Stimulated activated effector memory CD8-positive, alpha-beta T cell treated with anti-CD3 and anti-CD28 coated beads, Interleukin-12 subunit alpha, Interleukin-12 subunit beta, amount 100 ng/mL, for 72 hours (primary cell): ENCODE data around the gene PLPPR3.
"Not testable (repeated sequence)": the region's sequence is repeated elsewhere in the genome, so short reads cannot be mapped to it uniquely, and the experiment has no call there.

Source experiments
- ATAC-seq: fragments of 150-1000 bp; cut with Tn5 transposase; 2 replicates; pipeline ENCODE4 v1.10.0; 2021
- DNase-seq, 2 donors: peaks; one replicate each; pipeline ENCODE4 v3.0.0; 2021 to 2022; ENCODE audit warnings: low spot score in 2 of 2
- H3K27ac Mint-ChIP-seq: one replicate; pipeline ENCODE4 v1.8.0; 2022; ENCODE audit warnings: mild to moderate bottlenecking, mixed read lengths
- H3K36me3 Mint-ChIP-seq: one replicate; pipeline ENCODE4 v1.8.0; 2022; ENCODE audit warnings: mild to moderate bottlenecking, mixed read lengths
- H3K4me1 Mint-ChIP-seq: one replicate; pipeline ENCODE4 v1.8.0; 2022; ENCODE audit warnings: mixed read lengths
- H3K4me3 Mint-ChIP-seq: one replicate; pipeline ENCODE4 v1.8.0; 2022; ENCODE audit warnings: mild to moderate bottlenecking, mixed read lengths
- H3K9me3 Mint-ChIP-seq: one replicate; pipeline ENCODE4 v1.8.0; 2022; ENCODE audit warnings: mixed read lengths

Gene PLPPR3

GRCh38 chr19:823565-824121, 1.9 kb upstream of the PLPPR3 start:
- Mint-ChIP-seq H3K4me3 (no peak overlapping the region), H3K9me3 (no peaks in the 10 kb centered on the region), H3K27ac (no peak overlapping the region), H3K4me1 (no peaks in the 10 kb centered on the region), H3K36me3 (no peaks in the 10 kb centered on the region)
- no peak for ATAC-seq
- no peak for DNase-seq

GRCh38 chr19:821231-821824, 427 bp downstream of the PLPPR3 start:
- Mint-ChIP-seq H3K4me1 (peaks cover 4% of the 10 kb centered on the region), H3K4me3 (no peak overlapping the region), H3K36me3 (peaks cover 9% of the 10 kb centered on the region), H3K27ac (no peak overlapping the region), H3K9me3 (no peaks in the 10 kb centered on the region)
- ATAC-seq (no peak), DNase-seq (no peak)

GRCh38 chr19:820212-820611, 1.5 kb downstream of the PLPPR3 start:
- H3K4me3 Mint-ChIP-seq, H3K4me1 Mint-ChIP-seq, H3K27ac Mint-ChIP-seq, H3K9me3 Mint-ChIP-seq, ATAC-seq, DNase-seq: not testable (repeated sequence)
- peaks cover 20% of the 10 kb centered on the region for H3K36me3 Mint-ChIP-seq

GRCh38 chr19:816500-816857, 5.3 kb downstream of the PLPPR3 start:
- Mint-ChIP-seq H3K9me3 (no peaks in the 10 kb centered on the region), H3K4me3 (no peak overlapping the region), H3K4me1 (peaks cover 16% of the 10 kb centered on the region), H3K36me3 (peaks cover 49% of the 10 kb centered on the region), H3K27ac (peak overlapping the region; percentile 56)
- no peak for ATAC-seq
- no peak for DNase-seq

- no peak overlapping the region for H3K4me3 Mint-ChIP-seq
- ATAC-seq (peak; percentile 4), DNase-seq (no peak)
- H3K36me3 Mint-ChIP-seq: peaks cover 55% of the 10 kb centered on the region
- peak overlapping the region; percentile 56 for H3K27ac Mint-ChIP-seq
- H3K9me3 Mint-ChIP-seq: no peaks in the 10 kb centered on the region
- H3K4me1 Mint-ChIP-seq: peaks cover 16% of the 10 kb centered on the region
These were observed 5.8 kb downstream of the PLPPR3 start for GRCh38 chr19:815775-816499.

GRCh38 chr19:815079-815774, 6.5 kb downstream of the PLPPR3 start:
- DNase-seq (no peak), ATAC-seq (peak; percentile 19)
- Mint-ChIP-seq H3K27ac (peak overlapping the region; percentile 88), H3K9me3 (no peaks in the 10 kb centered on the region), H3K4me3 (no peak overlapping the region), H3K4me1 (peaks cover 16% of the 10 kb centered on the region), H3K36me3 (peaks cover 62% of the 10 kb centered on the region)

GRCh38 chr19:814152-815078, 7.3 kb downstream of the PLPPR3 start:
- Mint-ChIP-seq H3K9me3 (no peaks in the 10 kb centered on the region), H3K4me3 (no peak overlapping the region), H3K4me1 (peaks cover 16% of the 10 kb centered on the region), H3K27ac (peak overlapping the region; percentile 88), H3K36me3 (peaks cover 70% of the 10 kb centered on the region)
- ATAC-seq (peak; percentile 22), DNase-seq (no peak)

- Mint-ChIP-seq H3K9me3 (no peaks in the 10 kb centered on the region), H3K4me3 (no peak overlapping the region), H3K4me1 (peaks cover 16% of the 10 kb centered on the region), H3K36me3 (peaks cover 79% of the 10 kb centered on the region), H3K27ac (peak overlapping the region; percentile 88)
- no peak for ATAC-seq
- no peak for DNase-seq
These were observed 8.3 kb downstream of the PLPPR3 start for GRCh38 chr19:813219-814151.

GRCh38 chr19:812747-813218, 9.0 kb downstream of the PLPPR3 start:
- DNase-seq (no peak), ATAC-seq (no peak)
- Mint-ChIP-seq H3K4me3 (no peak overlapping the region), H3K36me3 (peaks cover 86% of the 10 kb centered on the region), H3K9me3 (no peaks in the 10 kb centered on the region), H3K4me1 (peaks cover 18% of the 10 kb centered on the region), H3K27ac (peak overlapping the region; percentile 88)

GRCh38 chr19:812049-812746, 9.6 kb downstream of the PLPPR3 start:
- Mint-ChIP-seq H3K27ac (no peak overlapping the region), H3K9me3 (no peaks in the 10 kb centered on the region), H3K4me1 (peaks cover 24% of the 10 kb centered on the region), H3K36me3 (peaks cover 92% of the 10 kb centered on the region), H3K4me3 (no peak overlapping the region)
- no peak for DNase-seq
- no peak for ATAC-seq

GRCh38 chr19:811506-812048, 10.2 kb downstream of the PLPPR3 start:
- peaks cover 92% of the 10 kb centered on the region for H3K36me3 Mint-ChIP-seq
- no peak for DNase-seq
- H3K27ac Mint-ChIP-seq: peak overlapping the region; percentile 52
- H3K9me3 Mint-ChIP-seq: no peaks in the 10 kb centered on the region
- peaks cover 25% of the 10 kb centered on the region for H3K4me1 Mint-ChIP-seq
- ATAC-seq: no peak
- H3K4me3 Mint-ChIP-seq: no peak overlapping the region

- no peak for ATAC-seq
- no peaks in the 10 kb centered on the region for H3K9me3 Mint-ChIP-seq
- DNase-seq: no peak
- no peak overlapping the region for H3K4me3 Mint-ChIP-seq
- H3K4me1 Mint-ChIP-seq: peaks cover 19% of the 10 kb centered on the region
- peak overlapping the region; percentile 52 for H3K27ac Mint-ChIP-seq
- peaks cover 91% of the 10 kb centered on the region for H3K36me3 Mint-ChIP-seq
These were observed 10.8 kb downstream of the PLPPR3 start for GRCh38 chr19:810883-811489.
